H1 (cell line): ENCODE data around the gene DGCR6L. TPM values are rescaled to one million over a fixed set of nuclear protein-coding genes. Genes with fewer than 3 reads are reported as not detected.

Experiments
- CTCF ChIA-PET: fragments of 300-600 bp; sonication (Branson Sonifier 250); formaldehyde crosslinking; loops from one replicate; lab custom pipeline; 2021; ENCODE audit not compliant: partially characterized antibody; lab: Charles Lee
- POLR2A ChIA-PET: fragments of 300-600 bp; sonication (Branson Sonifier 250); formaldehyde crosslinking; loops from one replicate; lab custom pipeline; 2021; ENCODE audit warnings: inconsistent platforms; ENCODE audit not compliant: partially characterized antibody; lab: Charles Lee
- DNase-seq, 2 experiments: peaks; one replicate each; pipeline versions ENCODE4 v3.0.0 to v3.0.0-alpha.2; 2010 to 2022; ENCODE audit warnings: low spot score in 2 of 2, low read depth in 1 of 2, mixed read lengths in 1 of 2
- FAIRE-seq: peaks from 2 replicates; lab custom pipeline; 2011; peaks lifted over from hg19 to GRCh38; lab: Jason Lieb, UNC
- H2AFZ ChIP-seq: 2 replicates; pipeline ENCODE4 v1.8.1; 2012; ENCODE audit warnings: low read length, inconsistent platforms
- H2AK5ac ChIP-seq: 2 replicates; pipeline ENCODE4 v1.6.1; 2013; ENCODE audit warnings: low read depth, low read length
- H2BK120ac ChIP-seq: replicated peaks from 2 replicates; pipeline ENCODE3; 2013; ENCODE audit warnings: low read depth, low read length, inconsistent platforms
- H2BK12ac ChIP-seq: 2 replicates; pipeline ENCODE4 v1.6.1; 2013; ENCODE audit warnings: low read depth, low read length
- H2BK15ac ChIP-seq: 2 replicates; pipeline ENCODE4 v1.6.1; 2013; ENCODE audit warnings: low read length
- H2BK20ac ChIP-seq: 2 replicates; pipeline ENCODE4 v1.6.1; 2013; ENCODE audit warnings: low read length
- H2BK5ac ChIP-seq: 2 replicates; pipeline ENCODE4 v1.6.1; 2013; ENCODE audit warnings: low read depth, low read length
- H3K14ac ChIP-seq: 2 replicates; pipeline ENCODE4 v1.6.1; 2013; ENCODE audit warnings: inconsistent platforms; ENCODE audit not compliant: insufficient read length
- H3K18ac ChIP-seq: 2 replicates; pipeline ENCODE4 v1.6.1; 2013; ENCODE audit warnings: low read length; ENCODE audit errors: extremely low read depth
- H3K23ac ChIP-seq: 2 replicates; pipeline ENCODE4 v1.6.1; 2013; ENCODE audit warnings: inconsistent platforms; ENCODE audit not compliant: insufficient read length
- H3K23me2 ChIP-seq: 2 replicates; pipeline ENCODE4 v1.6.1; 2013; ENCODE audit warnings: low read depth, low read length
- H3K27ac ChIP-seq: 2 replicates; pipeline ENCODE4 v1.6.1; 2011; ENCODE audit warnings: low read depth, low read length, inconsistent platforms
- H3K27me3 ChIP-seq, 4 experiments: replicated peaks in 1 of 4; 1 replicate in 1 of 4; 2 replicates in 3 of 4; pipeline versions ENCODE4 v1.6.1 to v1.8.1; 2011 to 2013; ENCODE audit warnings: low read length in 3 of 4, mild to moderate bottlenecking in 3 of 4, inconsistent platforms in 2 of 4, mixed read lengths in 2 of 4, moderate library complexity in 1 of 4; ENCODE audit not compliant: control insufficient read depth in 3 of 4, insufficient read depth in 3 of 4; ENCODE audit errors: extremely low read depth in 1 of 4
- H3K36me3 ChIP-seq, 4 experiments: 2 replicates each; pipeline versions ENCODE4 v1.6.1 to v1.8.1; 2011 to 2013; ENCODE audit warnings: mild to moderate bottlenecking in 4 of 4, low read length in 3 of 4, moderate library complexity in 2 of 4, control low read depth in 1 of 4, inconsistent platforms in 1 of 4; ENCODE audit not compliant: insufficient read depth in 4 of 4, control insufficient read depth in 2 of 4
- H3K4ac ChIP-seq: replicated peaks from 2 replicates; pipeline ENCODE3; 2013; ENCODE audit warnings: low read length, low read depth, mixed read lengths, inconsistent platforms; ENCODE audit not compliant: insufficient read length
- H3K4me1 ChIP-seq, 4 experiments: replicated peaks in 1 of 4; 1 replicate in 1 of 4; 2 replicates in 3 of 4; pipeline versions ENCODE4 v1.6.1 to v1.8.1; 2011 to 2013; ENCODE audit warnings: low read length in 3 of 4, inconsistent platforms in 2 of 4, mixed read lengths in 1 of 4; ENCODE audit not compliant: insufficient read depth in 4 of 4, control insufficient read depth in 3 of 4
- H3K4me2 ChIP-seq, 2 experiments: 2 replicates each; pipeline versions ENCODE4 v1.6.1 to v1.8.1; 2011 to 2013; ENCODE audit warnings: low read depth in 2 of 2, low read length in 2 of 2, control low read depth in 1 of 2, inconsistent platforms in 1 of 2, mild to moderate bottlenecking in 1 of 2; ENCODE audit not compliant: insufficient read depth in 1 of 2
- H3K4me3 ChIP-seq, 4 experiments: fragments of 200-600, 300-600 bp in 1 of 4; sonication (generic), shearing (Covaris generic), sonication (Bioruptor Twin) in 1 of 4; 2 replicates each; pipeline versions ENCODE4 v1.5.1 to v1.8.1; 2011 to 2016; ENCODE audit warnings: low read length in 4 of 4, low read depth in 3 of 4, control low read depth in 2 of 4, inconsistent platforms in 2 of 4, mild to moderate bottlenecking in 2 of 4, mixed read lengths in 1 of 4, moderate library complexity in 1 of 4; ENCODE audit not compliant: insufficient read depth in 2 of 4; ENCODE audit errors: extremely low read depth in 1 of 4
- H3K56ac ChIP-seq: replicated peaks from 2 replicates; pipeline ENCODE3; 2013; ENCODE audit warnings: low read depth, mild to moderate bottlenecking, mixed read lengths, low read length, inconsistent platforms; ENCODE audit not compliant: insufficient read length
- H3K79me1 ChIP-seq: 2 replicates; pipeline ENCODE4 v1.6.1; 2013; ENCODE audit warnings: low read depth, low read length, control low read depth
- H3K79me2 ChIP-seq, 2 experiments: 2 replicates each; pipeline versions ENCODE4 v1.6.1 to v1.8.1; 2012 to 2013; ENCODE audit warnings: low read length in 2 of 2, mild to moderate bottlenecking in 2 of 2, inconsistent platforms in 1 of 2; ENCODE audit not compliant: insufficient read depth in 2 of 2, control insufficient read depth in 1 of 2
- H3K9ac ChIP-seq, 4 experiments: replicated peaks in 1 of 4; 1 replicate in 1 of 4; 2 replicates in 3 of 4; pipeline versions ENCODE4 v1.6.1 to v1.8.1; 2011 to 2013; ENCODE audit warnings: low read depth in 3 of 4, low read length in 3 of 4, control low read depth in 2 of 4, mild to moderate bottlenecking in 2 of 4, moderate library complexity in 2 of 4, inconsistent platforms in 1 of 4; ENCODE audit errors: extremely low read depth in 1 of 4
- H3K9me3 ChIP-seq, 2 experiments: 2 replicates each; pipeline versions ENCODE4 v1.6.1 to v1.8.1; 2012 to 2013; ENCODE audit warnings: mild to moderate bottlenecking in 2 of 2, moderate library complexity in 2 of 2, control low read depth in 1 of 2, inconsistent platforms in 1 of 2, low read depth in 1 of 2, low read length in 1 of 2, mixed read lengths in 1 of 2; ENCODE audit not compliant: insufficient read depth in 2 of 2
- H4K20me1 ChIP-seq, 2 experiments: replicated peaks in 1 of 2; 2 replicates each; pipeline versions ENCODE3 to v1.8.1; 2011 to 2013; ENCODE audit warnings: inconsistent platforms in 2 of 2, low read length in 2 of 2, mild to moderate bottlenecking in 1 of 2; ENCODE audit not compliant: insufficient read depth in 2 of 2, control insufficient read depth in 1 of 2
- H4K5ac ChIP-seq: 2 replicates; pipeline ENCODE4 v1.6.1; 2013; ENCODE audit warnings: low read length, low read depth, mixed read lengths, inconsistent platforms; ENCODE audit not compliant: insufficient read length
- H4K8ac ChIP-seq: 2 replicates; pipeline ENCODE4 v1.8.0; 2013; ENCODE audit warnings: mild to moderate bottlenecking, moderate library complexity, low read length, inconsistent platforms; ENCODE audit not compliant: insufficient read depth; ENCODE audit errors: extremely low read depth
- H4K91ac ChIP-seq: replicated peaks from 2 replicates; pipeline ENCODE3; 2013; ENCODE audit warnings: low read length, mixed read lengths, inconsistent platforms; ENCODE audit not compliant: insufficient read length
- ASH2L ChIP-seq: fragments of 200-600, 300-600 bp; sonication (generic); IDR thresholded peaks from one replicate; pipeline ENCODE4 v1.7.1; 2017; ENCODE audit warnings: low read length
- BCL11A ChIP-seq, 2 experiments: IDR thresholded peaks; one replicate each; pipeline ENCODE4 v1.6.1; 2011; ENCODE audit warnings: low read depth in 2 of 2, low read length in 2 of 2, mild to moderate bottlenecking in 2 of 2
- CBX8 ChIP-seq: fragments of 300-800, 300-1000 bp; sonication (generic); IDR thresholded peaks from 2 replicates; pipeline ENCODE4 v1.7.1; 2016; ENCODE audit warnings: low read depth, low read length, borderline replicate concordance
- EZH2 ChIP-seq: fragments of 200-600 bp; sonication (generic); IDR thresholded peaks from 2 replicates; pipeline ENCODE4 v1.7.1; 2012; ENCODE audit warnings: low read depth, mild to moderate bottlenecking, moderate library complexity, low read length, inconsistent platforms; ENCODE audit not compliant: severe bottlenecking
- HDAC2 ChIP-seq, 2 experiments: fragments of 300-600 bp in 1 of 2; sonication (generic) in 1 of 2; IDR thresholded peaks; 2 replicates each; pipeline ENCODE4 v1.6.1; 2011 to 2012; ENCODE audit warnings: low read depth in 2 of 2, low read length in 2 of 2, mild to moderate bottlenecking in 2 of 2, moderate library complexity in 2 of 2, borderline replicate concordance in 1 of 2, inconsistent platforms in 1 of 2
- JUND ChIP-seq: IDR thresholded peaks from 2 replicates; pipeline ENCODE4 v1.6.1; 2011; ENCODE audit warnings: mild to moderate bottlenecking, improper control_type of control experiment, low read length
- SIRT6 ChIP-seq: IDR thresholded peaks from one replicate; pipeline ENCODE4 v1.7.1; 2012; ENCODE audit warnings: low read length, inconsistent platforms
- SUZ12 ChIP-seq: fragments of 200-600 bp; sonication (generic); IDR thresholded peaks from 2 replicates; pipeline ENCODE4 v1.6.1; 2012; ENCODE audit warnings: mild to moderate bottlenecking, inconsistent platforms, low read length, moderate library complexity, mixed read lengths
- TAF7 ChIP-seq: optimal IDR thresholded peaks from 2 replicates; pipeline ENCODE3; 2011; ENCODE audit warnings: low read depth, mild to moderate bottlenecking, inconsistent platforms, low read length, moderate library complexity, borderline replicate concordance
- WGBS, 2 experiments: shearing (Covaris generic) in 1 of 2; methylation state at CpG; one replicate each; pipeline versions ENCODE4 v1.1.6 to v1.1.7; 2013 to 2015; ENCODE audit warnings: low lambda C conversion rate in 2 of 2, mixed read lengths in 2 of 2, inconsistent platforms in 1 of 2, low coverage in 1 of 2, missing lambda C conversion rate in 1 of 2; ENCODE audit not compliant: insufficient replicate concordance in 2 of 2, insufficient coverage in 1 of 2, insufficient read length in 1 of 2; ENCODE audit errors: extremely low coverage in 1 of 2, missing lambda C conversion rate in 1 of 2; 5-methylcytosine and 5-hydroxymethylcytosine counted together
- polyA plus RNA-seq, 7 experiments: library from polyadenylated mRNA; depleted of rRNA in 3 of 7; stranded (reverse) in 5 of 7; unstranded in 2 of 7; fragments of >200 nt in 5 of 7; fragments of 200-250 nt in 2 of 7; gene quantifications; 1 replicate in 5 of 7; 2 replicates in 1 of 7; 4 replicates in 1 of 7; pipeline versions ENCODE4 v1.2.1 to v1.2.3, GENCODE V29; 2011 to 2013; ENCODE audit warnings: missing spikeins in 2 of 7, mixed read lengths in 2 of 7
- total RNA-seq: library from RNA; stranded (reverse); fragmentation: NEBNext Ultra II Directional; extraction: Animal tissue kit (Norgen Biotek cat#: 25700); gene quantifications from 2 replicates; pipeline ENCODE4 v1.2.1, GENCODE V29; 2021
- TF ChIP-seq, protein P1 (sequence below): IDR thresholded peaks from 2 replicates; pipeline ENCODE4 v1.6.1; 2012; ENCODE audit warnings: low read length, inconsistent platforms

Gene DGCR6L
- total and polyA plus RNA-seq, 2 of the 8 experiments (the other 6 are each of a cell fraction or from before 2014, with no cell fraction given): 43.6 to 72.6 TPM

DNA sequence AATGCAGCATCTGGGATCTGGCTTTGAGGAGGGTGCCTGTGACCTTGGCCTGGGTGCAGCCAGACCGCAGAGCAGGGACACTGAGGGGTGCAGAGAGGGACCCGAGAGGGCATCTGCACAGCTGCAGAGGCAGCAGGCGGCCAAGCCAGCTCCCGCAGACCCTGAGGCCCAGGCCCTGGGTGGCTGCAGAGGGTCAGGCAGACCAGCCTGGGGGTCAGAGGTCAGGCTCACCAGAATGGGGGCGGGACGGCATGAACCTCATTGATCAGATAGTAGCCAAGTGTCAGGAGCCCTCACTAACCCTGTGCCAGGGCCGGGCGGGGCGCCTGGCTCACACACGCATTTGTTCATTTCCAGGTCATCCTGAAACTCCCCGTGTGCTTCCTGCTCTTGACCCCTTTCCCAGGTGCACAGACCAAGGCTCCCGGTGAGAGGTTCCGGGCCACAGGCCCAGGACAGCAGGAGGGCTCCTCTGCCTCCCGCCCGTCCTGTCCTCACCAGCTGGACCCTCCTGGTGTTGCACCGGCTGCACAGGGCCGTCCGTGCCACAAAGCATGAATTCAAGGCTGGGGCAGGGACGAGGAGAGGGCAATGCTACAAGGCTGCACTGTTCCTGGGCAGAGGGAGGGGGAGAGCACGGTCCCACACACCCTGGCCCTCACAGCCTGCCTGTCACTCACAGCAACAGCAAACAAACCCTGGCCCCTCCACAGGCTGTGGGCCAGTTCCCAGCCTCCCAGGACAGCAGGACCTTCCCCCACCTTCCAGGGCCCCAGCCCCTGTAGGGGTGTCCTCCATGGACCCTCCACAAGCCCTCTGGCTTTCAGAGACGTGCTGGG lies 55.0 kb downstream of the DGCR6L start:
- Histone ChIP-seq H2BK120ac (no peak overlapping the region), H3K56ac (no peak overlapping the region), H3K4ac (no peak overlapping the region), H3K79me1 (peaks cover 8% of the 10 kb centered on the region), H4K8ac (no peak overlapping the region), H2AK5ac (no peak overlapping the region), H3K4me2 (no peak overlapping the region), H3K36me3 (no peaks in the 10 kb centered on the region), H3K9ac (no peak overlapping the region), H3K4me3 (no peak overlapping the region), H3K27ac (no peak overlapping the region), H3K14ac (no peak overlapping the region), H2BK12ac (no peak overlapping the region), H2BK5ac (no peak overlapping the region), H4K5ac (no peak overlapping the region), H3K9me3 (no peaks in the 10 kb centered on the region), H2BK15ac (no peak overlapping the region), H2AFZ (no peak overlapping the region), H3K79me2 (peaks cover 0 to 11% of the 10 kb centered on the region in 2 experiments; a peak in 1 of 4 replicates), H3K23me2 (peaks cover 3% of the 10 kb centered on the region; the same call in 1 of the 2 replicates), H2BK20ac (no peak overlapping the region), H4K91ac (no peak overlapping the region), H3K4me1 (peaks cover 0 to 7% (median 3%) of the 10 kb centered on the region in 4 experiments; a peak in 5 of 7 replicates), H3K23ac (no peak overlapping the region), H3K27me3 (no peaks in the 10 kb centered on the region; a peak in 2 of 7 replicates), H4K20me1 (no peaks in the 10 kb centered on the region), H3K18ac (no peak overlapping the region)
- DNase-seq (no peak), FAIRE-seq (no peak)
- ChIA-PET POLR2A (no interaction called here), CTCF (no interaction called here)
- WGBS, 2 experiments: 89% methylated on average over 15 of the region's 21 CpGs; no CpG with 5 or more reads in 1 of the 2 experiments
- no peak for TF ChIP-seq ASH2L
- TF ChIP-seq CBX8: no peak
- TF ChIP-seq BCL11A (IDR thresholded peaks at IDR 0.05; ENCODE audit: low read depth in 2 of 2, low read length in 2 of 2): no peak
- no peak for TF ChIP-seq TAF7
- no peak for TF ChIP-seq SIRT6
- no peak for TF ChIP-seq SUZ12
- TF ChIP-seq JUND: no peak
- TF ChIP-seq, protein P1, sequence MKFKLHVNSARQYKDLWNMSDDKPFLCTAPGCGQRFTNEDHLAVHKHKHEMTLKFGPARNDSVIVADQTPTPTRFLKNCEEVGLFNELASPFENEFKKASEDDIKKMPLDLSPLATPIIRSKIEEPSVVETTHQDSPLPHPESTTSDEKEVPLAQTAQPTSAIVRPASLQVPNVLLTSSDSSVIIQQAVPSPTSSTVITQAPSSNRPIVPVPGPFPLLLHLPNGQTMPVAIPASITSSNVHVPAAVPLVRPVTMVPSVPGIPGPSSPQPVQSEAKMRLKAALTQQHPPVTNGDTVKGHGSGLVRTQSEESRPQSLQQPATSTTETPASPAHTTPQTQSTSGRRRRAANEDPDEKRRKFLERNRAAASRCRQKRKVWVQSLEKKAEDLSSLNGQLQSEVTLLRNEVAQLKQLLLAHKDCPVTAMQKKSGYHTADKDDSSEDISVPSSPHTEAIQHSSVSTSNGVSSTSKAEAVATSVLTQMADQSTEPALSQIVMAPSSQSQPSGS: no peak
- no peak for TF ChIP-seq EZH2
- no peak for TF ChIP-seq HDAC2 (IDR thresholded peaks at IDR 0.05; ENCODE audit: borderline replicate concordance in 1 of 2, low read depth in 2 of 2, low read length in 2 of 2)
